HG02870 (cell line): ENCODE results near the gene SNRPD3.
"Not testable (repeated sequence)": the region's sequence is repeated elsewhere in the genome, so short reads cannot be mapped to it uniquely, and the experiment has no call there.

Experiments used
- ATAC-seq: cut with Tn5 transposase; IDR thresholded peaks from one replicate; pipeline ENCODE4 v1.9.1; 2021; ENCODE audit warnings: mild to moderate bottlenecking, moderate library complexity; ENCODE audit not compliant: unreplicated experiment

SNRPD3 gene

GRCh38 chr22:24606340-24606739 is 50.5 kb downstream of the SNRPD3 start:
- ATAC-seq = not testable (repeated sequence)

GRCh38 chr22:24607429-24607983 is 51.7 kb downstream of the SNRPD3 start:
- peak; percentile 67 for ATAC-seq

- ATAC-seq = not testable (repeated sequence)
These were observed 52.5 kb downstream of the SNRPD3 start for GRCh38 chr22:24608327-24608726.

- ATAC-seq = not testable (repeated sequence)
These were observed 54.1 kb downstream of the SNRPD3 start for GRCh38 chr22:24609888-24610287.

GRCh38 chr22:24614794-24615193 is 59.0 kb downstream of the SNRPD3 start:
- ATAC-seq = not testable (repeated sequence)

- ATAC-seq = not testable (repeated sequence)
These were observed 65.4 kb downstream of the SNRPD3 start for GRCh38 chr22:24621244-24621643.

- not testable (repeated sequence) for ATAC-seq
These were observed 66.8 kb downstream of the SNRPD3 start for GRCh38 chr22:24622596-24622995.
